ENCODE measurements around the gene AVEN. TPM values are rescaled to one million over a fixed set of nuclear protein-coding genes. Genes with fewer than 3 reads are reported as not detected.

The AVEN gene
- polyA plus RNA-seq, 1 donor (not counting 4 experiments of a cell fraction or from before 2014, with no cell fraction given): 16.6 TPM

DNA sequence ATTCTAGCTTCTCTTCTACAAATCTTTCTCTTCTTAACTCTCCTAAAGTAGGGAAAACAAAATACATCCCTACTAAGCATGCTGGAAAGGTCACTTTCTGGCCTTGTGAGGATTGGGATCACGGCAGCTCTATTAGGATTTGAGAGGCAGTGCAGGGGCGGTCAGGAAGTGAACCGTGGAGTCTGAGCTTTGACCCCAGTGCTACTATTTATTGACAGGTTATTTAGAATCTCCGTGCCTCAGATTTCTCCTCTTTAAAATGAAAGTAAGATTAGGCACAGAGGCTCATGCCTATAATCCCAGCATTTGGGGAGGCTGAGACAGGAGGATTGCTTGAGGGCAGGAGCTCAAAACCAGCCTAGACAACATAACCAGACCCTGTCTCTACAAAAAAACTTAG lies 112.7 kb downstream of the AVEN start:
- no peaks in the 10 kb centered on the region for H3K4me1 ChIP-seq (ENCODE audit: control insufficient read depth, extremely low read depth, insufficient read depth, low read length)

DNA sequence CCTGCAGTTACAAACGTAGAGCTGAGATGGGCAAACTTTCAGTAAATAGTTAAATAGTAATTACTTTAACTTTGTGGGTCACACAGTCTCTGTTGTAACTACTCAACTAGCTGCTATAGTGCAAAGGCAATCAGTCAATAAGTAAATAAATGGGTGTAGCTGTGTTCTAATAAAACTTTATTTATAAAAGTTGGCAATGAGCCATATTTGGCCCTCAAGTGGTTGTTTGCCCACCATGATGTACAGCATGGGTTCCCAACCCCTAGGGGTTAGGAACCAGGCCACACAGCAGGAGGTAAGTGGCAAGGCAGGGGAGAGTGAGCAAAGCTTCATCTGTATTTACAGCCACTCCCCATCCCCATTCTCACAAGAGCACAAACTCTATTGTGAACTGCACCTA lies 115.6 kb downstream of the AVEN start:
- TF ChIP-seq CTCF (optimal IDR thresholded peaks at IDR 0.05 in 1 of 3, IDR thresholded peaks at IDR 0.05 in 1 of 3, conservative IDR thresholded peaks at IDR 0.05 in 1 of 3; ENCODE audit: extremely low read depth in 1 of 3, insufficient read depth in 2 of 3, low read length in 3 of 3): no peak
- no peak for TF ChIP-seq EZH2 (IDR thresholded peaks at IDR 0.05; ENCODE audit: low read length)
- Histone ChIP-seq H3K4me1 (ENCODE audit: control insufficient read depth, extremely low read depth, insufficient read depth, low read length) (no peaks in the 10 kb centered on the region), H3K36me3 (ENCODE audit: control insufficient read depth in 2 of 2, extremely low read depth in 1 of 2, insufficient read depth in 2 of 2, low read length in 2 of 2) (no peaks in the 10 kb centered on the region), H2AFZ (ENCODE audit: control insufficient read depth, low read length) (no peak overlapping the region), H4K20me1 (ENCODE audit: control insufficient read depth, extremely low read depth, insufficient read depth, low read length) (no peaks in the 10 kb centered on the region), H3K27ac (ENCODE audit: control insufficient read depth, insufficient read depth, low read length) (no peak overlapping the region), H3K79me2 (ENCODE audit: control insufficient read depth, insufficient read depth, low read length) (no peaks in the 10 kb centered on the region), H3K9me3 (ENCODE audit: control insufficient read depth, low read depth, low read length) (no peaks in the 10 kb centered on the region), H3K9me1 (ENCODE audit: control insufficient read depth, extremely low read depth, insufficient read depth, low read length) (no peaks in the 10 kb centered on the region), H3K27me3 (ENCODE audit: control insufficient read depth, extremely low read depth, insufficient read depth, low read length) (no peaks in the 10 kb centered on the region), H3K4me3 (ENCODE audit: control insufficient read depth in 2 of 3, extremely low read depth in 1 of 3, insufficient read depth in 2 of 3, low read depth in 1 of 3, low read length in 3 of 3) (no peak overlapping the region), H3K4me2 (ENCODE audit: control insufficient read depth, extremely low read depth, insufficient read depth, low read depth, low read length) (no peak overlapping the region), H3K9ac (ENCODE audit: control insufficient read depth, extremely low read depth, insufficient read depth, low read length) (no peak overlapping the region)
- FAIRE-seq (no peak), DNase-seq (ENCODE audit: low read depth, low spot score) (no peak)
- dilution Hi-C loops (cut with MboI; ENCODE audit: extremely low pct_ligation_motif_present, low sequenced_read_pairs): no loop called here

More for the DNA sequence above, 112.7 kb downstream of the AVEN start:
- no peaks in the 10 kb centered on the region for H3K79me2 ChIP-seq (ENCODE audit: control insufficient read depth, insufficient read depth, low read length)
- no peaks in the 10 kb centered on the region for H3K9me1 ChIP-seq (ENCODE audit: control insufficient read depth, extremely low read depth, insufficient read depth, low read length)
- no peaks in the 10 kb centered on the region for H4K20me1 ChIP-seq (ENCODE audit: control insufficient read depth, extremely low read depth, insufficient read depth, low read length)
- no peak overlapping the region for H3K9ac ChIP-seq (ENCODE audit: control insufficient read depth, extremely low read depth, insufficient read depth, low read length)
- no peak for DNase-seq (ENCODE audit: low read depth, low spot score)
- no peak overlapping the region for H3K4me3 ChIP-seq (ENCODE audit: control insufficient read depth in 2 of 3, extremely low read depth in 1 of 3, insufficient read depth in 2 of 3, low read depth in 1 of 3, low read length in 3 of 3)
- no peaks in the 10 kb centered on the region for H3K9me3 ChIP-seq (ENCODE audit: control insufficient read depth, low read depth, low read length)
- H3K4me2 ChIP-seq (ENCODE audit: control insufficient read depth, extremely low read depth, insufficient read depth, low read depth, low read length): no peak overlapping the region
- H3K27ac ChIP-seq (ENCODE audit: control insufficient read depth, insufficient read depth, low read length): no peak overlapping the region
- H3K36me3 ChIP-seq (ENCODE audit: control insufficient read depth in 2 of 2, extremely low read depth in 1 of 2, insufficient read depth in 2 of 2, low read length in 2 of 2): no peaks in the 10 kb centered on the region
- no peak for FAIRE-seq
- no peak overlapping the region for H2AFZ ChIP-seq (ENCODE audit: control insufficient read depth, low read length)
- no peak for TF ChIP-seq CTCF (optimal IDR thresholded peaks at IDR 0.05 in 1 of 3, IDR thresholded peaks at IDR 0.05 in 1 of 3, conservative IDR thresholded peaks at IDR 0.05 in 1 of 3; ENCODE audit: extremely low read depth in 1 of 3, insufficient read depth in 2 of 3, low read length in 3 of 3)
- TF ChIP-seq EZH2 (IDR thresholded peaks at IDR 0.05; ENCODE audit: low read length): no peak
- H3K27me3 ChIP-seq (ENCODE audit: control insufficient read depth, extremely low read depth, insufficient read depth, low read length): no peaks in the 10 kb centered on the region
- dilution Hi-C loops (cut with MboI; ENCODE audit: extremely low pct_ligation_motif_present, low sequenced_read_pairs): no loop called here
